Gastrocnemius medialis (tissue), 4 donors: ENCODE measurements around the gene TEKT5. TPM values are rescaled to one million over a fixed set of nuclear protein-coding genes. Genes with fewer than 3 reads are reported as not detected.

Source experiments
- ATAC-seq, 2 donors: fragments of 150-250 bp; one replicate each; pipeline ENCODE4 v1.9.1; 2016
- DNase-seq, 2 donors: peaks; one replicate each; pipeline ENCODE4 v3.0.0-alpha.2; 2019
- H3K27ac ChIP-seq, 4 donors: fragments of 200-600 bp; sonication (generic); 1 replicate in 1 of 4; 2 replicates in 3 of 4; pipeline ENCODE4 v1.5.1; 2016 to 2018; ENCODE audit warnings: mild to moderate bottlenecking in 2 of 4, moderate library complexity in 1 of 4
- H3K27me3 ChIP-seq, 3 donors: fragments of 200-600 bp; sonication (generic) in 2 of 3; 1 replicate in 1 of 3; 2 replicates in 2 of 3; pipeline versions ENCODE4 v1.5.1 to v1.6.0; 2016 to 2019; ENCODE audit warnings: mild to moderate bottlenecking in 1 of 3, moderate library complexity in 1 of 3
- H3K36me3 ChIP-seq, 2 donors: fragments of 200-600 bp; sonication (generic) in 1 of 2; one replicate each; pipeline ENCODE4 v1.5.1; 2017 to 2018
- H3K4me1 ChIP-seq, 2 donors: fragments of 200-600 bp; sonication (generic) in 1 of 2; one replicate each; pipeline ENCODE4 v1.5.1; 2016 to 2017; ENCODE audit warnings: mild to moderate bottlenecking in 2 of 2
- H3K4me3 ChIP-seq, 4 donors: fragments of 200-600 bp; sonication (generic) in 3 of 4; 1 replicate in 1 of 4; 2 replicates in 3 of 4; pipeline ENCODE4 v1.5.1; 2016 to 2019; ENCODE audit warnings: mild to moderate bottlenecking in 2 of 4
- H3K9me3 ChIP-seq, 3 donors: fragments of 200-600 bp; sonication (generic) in 2 of 3; 1 replicate in 1 of 3; 2 replicates in 2 of 3; pipeline ENCODE4 v1.5.1; 2016 to 2019
- POLR2A ChIP-seq, 2 donors: fragments of 450-650 bp; IDR thresholded peaks; one replicate each; pipeline ENCODE4 v1.6.1; 2017; ENCODE audit warnings: antibody characterized with exemption in 2 of 2, mild to moderate bottlenecking in 2 of 2, moderate library complexity in 2 of 2
- in situ Hi-C, 4 donors: fragments of 200-750 bp; cut with MboI; loops; one replicate each; pipeline versions ENCODE4 v1.15.0 to v1.8.0; 2017; ENCODE audit warnings: low sequenced_read_pairs in 4 of 4
- intact Hi-C: fragments of 100-400 bp; cut with DNase I; formaldehyde crosslinking; loops from one replicate; pipeline ENCODE4 v1.15.1; 2023; ENCODE audit warnings: low total_unique reads
- total RNA-seq, 4 donors: library from RNA; depleted of rRNA; stranded (reverse); fragments of >200 nt; gene quantifications; one replicate each; pipeline versions ENCODE4 v1.1.0 to v1.2.3, GENCODE V29; 2016
- TF ChIP-seq, protein P1 (sequence below), 5 experiments: fragments of 450-650 bp in 3 of 5; fragments of 200-600 bp in 2 of 5; sonication (generic) in 2 of 5; IDR thresholded peaks in 4 of 5; conservative IDR thresholded peaks in 1 of 5; 1 replicate in 4 of 5; 2 replicates in 1 of 5; pipeline ENCODE4 v1.5.1; 2016 to 2019; ENCODE audit warnings: antibody characterized with exemption in 5 of 5, mild to moderate bottlenecking in 3 of 5, moderate library complexity in 3 of 5

The TEKT5 gene
- total RNA-seq, 4 donors from 2014 or later = not detected

DNA sequence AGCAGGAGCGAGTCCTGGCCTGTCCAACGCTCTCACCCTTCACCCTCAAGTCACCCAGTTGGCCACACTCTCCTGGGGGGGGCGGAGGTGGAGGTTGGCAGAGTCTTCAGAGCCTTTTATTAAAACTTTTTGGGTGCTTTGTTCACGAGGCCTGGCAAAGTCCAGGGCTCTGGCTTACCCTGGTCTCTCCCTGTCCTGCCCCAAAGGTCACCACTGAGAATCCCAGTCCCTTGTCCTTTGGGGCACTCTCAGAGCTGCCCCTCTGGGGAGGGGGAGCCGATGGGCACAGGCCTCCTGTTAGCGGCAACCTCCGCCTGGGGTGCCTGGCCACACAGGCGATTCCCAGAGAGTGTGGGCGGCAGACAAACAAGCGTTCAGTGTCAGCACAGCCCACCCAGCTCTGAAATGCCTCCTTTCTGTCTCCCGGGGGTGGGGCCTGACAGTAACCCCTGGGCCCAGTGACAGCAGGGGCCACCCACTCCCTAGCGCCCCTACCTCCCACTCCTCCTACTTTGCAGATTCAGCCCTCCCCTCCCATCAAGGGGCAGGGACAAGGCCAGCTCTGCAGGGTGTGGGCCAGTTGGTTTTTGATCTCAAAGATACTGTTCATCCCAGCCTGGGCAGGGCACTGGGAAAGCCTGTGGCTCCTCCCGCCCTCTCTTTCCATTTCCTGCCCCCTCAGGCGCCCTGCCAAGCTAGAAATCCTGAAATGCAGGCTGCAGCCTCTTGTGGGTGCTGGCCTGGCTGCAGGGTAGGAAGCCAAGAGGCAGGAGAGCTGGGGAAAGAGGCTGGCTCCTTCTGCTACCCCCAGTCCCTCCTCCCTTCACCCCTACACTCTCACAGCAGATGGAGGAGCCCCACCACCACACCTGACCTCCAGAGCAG, 77.7 kb downstream of the TEKT5 start:
- H3K27ac ChIP-seq = no peak overlapping the region
- H3K27me3 ChIP-seq = no peaks in the 10 kb centered on the region
- no peak for TF ChIP-seq POLR2A (IDR thresholded peaks at IDR 0.05)
- TF ChIP-seq, protein P1, sequence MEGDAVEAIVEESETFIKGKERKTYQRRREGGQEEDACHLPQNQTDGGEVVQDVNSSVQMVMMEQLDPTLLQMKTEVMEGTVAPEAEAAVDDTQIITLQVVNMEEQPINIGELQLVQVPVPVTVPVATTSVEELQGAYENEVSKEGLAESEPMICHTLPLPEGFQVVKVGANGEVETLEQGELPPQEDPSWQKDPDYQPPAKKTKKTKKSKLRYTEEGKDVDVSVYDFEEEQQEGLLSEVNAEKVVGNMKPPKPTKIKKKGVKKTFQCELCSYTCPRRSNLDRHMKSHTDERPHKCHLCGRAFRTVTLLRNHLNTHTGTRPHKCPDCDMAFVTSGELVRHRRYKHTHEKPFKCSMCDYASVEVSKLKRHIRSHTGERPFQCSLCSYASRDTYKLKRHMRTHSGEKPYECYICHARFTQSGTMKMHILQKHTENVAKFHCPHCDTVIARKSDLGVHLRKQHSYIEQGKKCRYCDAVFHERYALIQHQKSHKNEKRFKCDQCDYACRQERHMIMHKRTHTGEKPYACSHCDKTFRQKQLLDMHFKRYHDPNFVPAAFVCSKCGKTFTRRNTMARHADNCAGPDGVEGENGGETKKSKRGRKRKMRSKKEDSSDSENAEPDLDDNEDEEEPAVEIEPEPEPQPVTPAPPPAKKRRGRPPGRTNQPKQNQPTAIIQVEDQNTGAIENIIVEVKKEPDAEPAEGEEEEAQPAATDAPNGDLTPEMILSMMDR (IDR thresholded peaks at IDR 0.05 in 4 of 5, conservative IDR thresholded peaks at IDR 0.05 in 1 of 5) = no peak
- DNase-seq (no peak), ATAC-seq (no peak)
- intact Hi-C loops (no loop called here), in situ Hi-C loops (no loop called here)
- no peaks in the 10 kb centered on the region for H3K9me3 ChIP-seq
- H3K4me3 ChIP-seq = no peak overlapping the region
- H3K36me3 ChIP-seq = no peaks in the 10 kb centered on the region
- H3K4me1 ChIP-seq = no peaks in the 10 kb centered on the region

DNA sequence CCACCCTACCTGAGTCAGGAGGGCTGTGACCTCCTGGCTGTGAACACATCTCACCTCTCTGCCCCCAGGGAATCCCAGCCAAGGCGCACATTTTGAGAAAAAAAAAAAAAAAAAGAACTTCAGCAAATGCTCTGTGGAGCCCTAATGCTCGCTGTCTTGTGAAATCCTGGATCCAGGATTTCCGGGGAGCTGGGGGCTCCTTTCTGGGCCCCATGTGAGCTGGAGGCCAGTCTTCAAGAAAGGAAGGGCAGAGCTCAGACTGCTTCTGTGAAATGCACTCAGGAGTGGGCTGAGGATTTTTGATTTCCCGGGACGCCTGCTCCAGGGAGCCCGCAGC, 78.3 kb downstream of the TEKT5 start:
- H3K36me3 ChIP-seq = no peaks in the 10 kb centered on the region
- DNase-seq (no peak), ATAC-seq (no peak)
- H3K4me3 ChIP-seq = no peak overlapping the region
- intact Hi-C loops = no loop called here
- TF ChIP-seq, protein P1 (IDR thresholded peaks at IDR 0.05 in 4 of 5, conservative IDR thresholded peaks at IDR 0.05 in 1 of 5) = no peak
- no peak for TF ChIP-seq POLR2A (IDR thresholded peaks at IDR 0.05)
- in situ Hi-C loops = no loop called here
- H3K9me3 ChIP-seq = no peaks in the 10 kb centered on the region
- H3K27ac ChIP-seq = no peak overlapping the region
- no peaks in the 10 kb centered on the region for H3K27me3 ChIP-seq
- no peaks in the 10 kb centered on the region for H3K4me1 ChIP-seq

DNA sequence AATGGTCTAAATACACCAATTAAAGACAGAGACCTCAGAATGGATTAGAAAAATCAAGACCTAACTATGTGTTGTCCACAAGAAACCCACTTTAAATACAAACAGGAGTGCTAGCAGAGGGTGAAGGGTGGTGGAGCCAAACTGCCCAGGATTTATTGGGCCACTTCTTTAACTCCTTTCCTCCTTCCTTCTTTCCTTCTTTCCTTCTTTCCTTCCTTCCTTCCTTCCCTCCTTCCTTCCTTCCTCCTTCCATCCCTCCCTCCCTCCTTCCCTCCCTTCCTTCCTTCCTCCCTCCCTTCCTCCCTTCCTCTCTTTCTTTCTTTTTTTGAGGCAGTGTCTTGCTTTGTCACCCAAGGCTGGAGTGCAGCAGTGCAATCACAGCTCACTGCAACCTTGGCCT, 80.0 kb downstream of the TEKT5 start:
- intact Hi-C loops = no loop called here
- H3K36me3 ChIP-seq = no peaks in the 10 kb centered on the region
- no peak overlapping the region for H3K27ac ChIP-seq
- no peaks in the 10 kb centered on the region for H3K9me3 ChIP-seq
- in situ Hi-C loops = no loop called here
- DNase-seq (no peak), ATAC-seq (no peak)
- no peak for TF ChIP-seq POLR2A (IDR thresholded peaks at IDR 0.05)
- TF ChIP-seq, protein P1 (IDR thresholded peaks at IDR 0.05 in 4 of 5, conservative IDR thresholded peaks at IDR 0.05 in 1 of 5) = no peak
- no peaks in the 10 kb centered on the region for H3K27me3 ChIP-seq
- no peak overlapping the region for H3K4me3 ChIP-seq
- no peaks in the 10 kb centered on the region for H3K4me1 ChIP-seq

DNA sequence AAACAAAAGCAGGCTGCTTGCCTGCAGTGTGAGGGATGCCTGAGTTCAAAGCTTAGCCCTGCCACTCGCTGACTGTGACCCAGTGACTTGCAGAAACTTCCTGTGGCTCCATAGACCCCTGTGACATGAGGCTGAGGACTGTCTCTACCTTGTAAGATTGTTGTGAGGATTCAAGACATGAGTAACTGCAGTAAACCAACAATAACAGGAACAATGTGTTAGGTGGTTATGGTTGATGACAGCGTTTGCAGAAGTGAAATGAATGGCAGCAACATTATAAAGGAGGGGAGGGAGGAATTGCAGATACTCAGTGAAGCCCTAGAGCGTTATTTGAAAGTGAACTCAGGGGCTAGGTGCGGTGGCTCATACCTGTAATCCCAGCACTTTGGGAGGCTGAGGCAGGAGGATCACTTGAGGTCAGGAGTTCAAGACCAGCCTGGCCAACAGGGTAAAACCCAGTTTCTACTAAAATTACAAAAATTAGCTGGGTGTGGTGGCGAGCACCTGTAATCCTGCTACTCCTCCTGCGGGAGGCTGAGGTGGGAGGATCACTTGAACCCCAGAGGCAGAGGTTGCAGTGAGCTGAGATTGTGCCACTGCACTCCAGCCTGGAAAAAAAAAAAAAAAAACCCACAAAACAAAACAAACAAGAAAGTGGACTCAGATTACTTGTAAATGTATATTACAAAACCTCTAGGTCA, 80.8 kb downstream of the TEKT5 start:
- Histone ChIP-seq H3K27me3 (no peaks in the 10 kb centered on the region), H3K4me3 (no peak overlapping the region), H3K4me1 (peaks cover 0 to 6% of the 10 kb centered on the region in 2 donors), H3K27ac (no peak overlapping the region), H3K9me3 (no peaks in the 10 kb centered on the region), H3K36me3 (no peaks in the 10 kb centered on the region)
- DNase-seq (no peak), ATAC-seq (no peak)
- in situ Hi-C loops (no loop called here), intact Hi-C loops (no loop called here)
- TF ChIP-seq, protein P1 (IDR thresholded peaks at IDR 0.05 in 4 of 5, conservative IDR thresholded peaks at IDR 0.05 in 1 of 5) = no peak
